Uterus (tissue), 4 donors: ENCODE measurements around the gene AMBN. TPM values are rescaled to one million over a fixed set of nuclear protein-coding genes. Genes with fewer than 3 reads are reported as not detected.

Source experiments
- DNase-seq, 2 donors: peaks; one replicate each; pipeline ENCODE4 v3.0.0-alpha.2; 2019 to 2020
- H3K27ac ChIP-seq, 2 donors: fragments of 200-600 bp; sonication (generic); 1 replicate in 1 of 2; 2 replicates in 1 of 2; pipeline ENCODE4 v1.5.1; 2016 to 2018
- H3K27me3 ChIP-seq, 2 donors: fragments of 200-600 bp; sonication (generic); one replicate each; pipeline ENCODE4 v1.5.1; 2018 to 2019; ENCODE audit warnings: control low read depth in 1 of 2
- H3K36me3 ChIP-seq, 2 donors: fragments of 200-600 bp; sonication (generic); one replicate each; pipeline ENCODE4 v1.5.1; 2019; ENCODE audit warnings: control low read depth in 1 of 2
- H3K4me1 ChIP-seq, 2 donors: fragments of 200-600 bp; sonication (generic); one replicate each; pipeline ENCODE4 v1.5.1; 2018 to 2019; ENCODE audit warnings: control low read depth in 1 of 2
- H3K4me3 ChIP-seq, 2 donors: fragments of 200-600 bp; sonication (generic); 1 replicate in 1 of 2; 2 replicates in 1 of 2; pipeline ENCODE4 v1.5.1; 2018 to 2019; ENCODE audit warnings: mild to moderate bottlenecking in 1 of 2
- H3K9me3 ChIP-seq, 2 donors: fragments of 200-600 bp; sonication (generic); one replicate each; pipeline ENCODE4 v1.5.1; 2019; ENCODE audit warnings: control low read depth in 1 of 2
- POLR2A ChIP-seq, 2 donors: fragments of 450-650 bp; IDR thresholded peaks; one replicate each; pipeline ENCODE4 v1.6.1; 2016; ENCODE audit warnings: antibody characterized with exemption in 2 of 2, mild to moderate bottlenecking in 1 of 2, moderate library complexity in 1 of 2
- intact Hi-C: fragments of 100-400 bp; cut with DNase I; formaldehyde crosslinking; loops from one replicate; pipeline ENCODE4 v1.15.1; 2023; ENCODE audit warnings: low total_unique reads
- total RNA-seq, 4 donors: library from RNA; depleted of rRNA in 3 of 4; stranded (reverse); fragments of >200 nt in 3 of 4; gene quantifications; one replicate each; pipeline versions ENCODE4 v1.1.0 to v1.2.4, GENCODE V29; 2014 to 2023
- TF ChIP-seq, protein P1 (sequence below), 4 experiments: fragments of 200-600 bp in 2 of 4; fragments of 450-650 bp in 2 of 4; sonication (generic) in 2 of 4; IDR thresholded peaks; one replicate each; pipeline ENCODE4 v1.5.1; 2016 to 2019; ENCODE audit warnings: antibody characterized with exemption in 4 of 4, mild to moderate bottlenecking in 2 of 4, moderate library complexity in 1 of 4
- donor health status: DM: yes; HTN: yes; CAD: no.

Gene AMBN
- total RNA-seq, 4 donors from 2014 or later: not detected

DNA sequence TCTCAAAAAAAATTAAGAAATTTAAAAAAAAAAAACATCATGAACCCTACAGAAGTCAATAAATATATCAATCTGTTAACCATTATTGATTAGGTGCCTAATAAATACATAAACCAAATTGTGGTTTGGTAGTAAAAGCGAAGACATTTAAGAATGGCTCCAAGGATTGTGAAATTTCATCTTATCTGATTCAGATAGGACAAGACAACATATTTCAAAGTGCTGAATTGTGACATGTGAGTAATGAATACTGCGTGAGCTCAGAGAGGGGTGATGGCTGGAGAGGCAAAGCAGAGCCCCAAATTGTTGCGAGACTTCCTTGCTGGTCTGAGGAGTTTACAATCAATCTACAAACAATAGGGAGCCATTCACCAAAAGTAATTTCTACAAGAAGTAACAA is 8.2 kb downstream of the AMBN start:
- no peak for DNase-seq
- TF ChIP-seq, protein P1, sequence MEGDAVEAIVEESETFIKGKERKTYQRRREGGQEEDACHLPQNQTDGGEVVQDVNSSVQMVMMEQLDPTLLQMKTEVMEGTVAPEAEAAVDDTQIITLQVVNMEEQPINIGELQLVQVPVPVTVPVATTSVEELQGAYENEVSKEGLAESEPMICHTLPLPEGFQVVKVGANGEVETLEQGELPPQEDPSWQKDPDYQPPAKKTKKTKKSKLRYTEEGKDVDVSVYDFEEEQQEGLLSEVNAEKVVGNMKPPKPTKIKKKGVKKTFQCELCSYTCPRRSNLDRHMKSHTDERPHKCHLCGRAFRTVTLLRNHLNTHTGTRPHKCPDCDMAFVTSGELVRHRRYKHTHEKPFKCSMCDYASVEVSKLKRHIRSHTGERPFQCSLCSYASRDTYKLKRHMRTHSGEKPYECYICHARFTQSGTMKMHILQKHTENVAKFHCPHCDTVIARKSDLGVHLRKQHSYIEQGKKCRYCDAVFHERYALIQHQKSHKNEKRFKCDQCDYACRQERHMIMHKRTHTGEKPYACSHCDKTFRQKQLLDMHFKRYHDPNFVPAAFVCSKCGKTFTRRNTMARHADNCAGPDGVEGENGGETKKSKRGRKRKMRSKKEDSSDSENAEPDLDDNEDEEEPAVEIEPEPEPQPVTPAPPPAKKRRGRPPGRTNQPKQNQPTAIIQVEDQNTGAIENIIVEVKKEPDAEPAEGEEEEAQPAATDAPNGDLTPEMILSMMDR (IDR thresholded peaks at IDR 0.05): no peak
- no peak for TF ChIP-seq POLR2A (IDR thresholded peaks at IDR 0.05)
- H3K36me3 ChIP-seq: no peaks in the 10 kb centered on the region
- no peaks in the 10 kb centered on the region for H3K9me3 ChIP-seq
- H3K27ac ChIP-seq: no peak overlapping the region
- intact Hi-C loops: no loop called here
- no peaks in the 10 kb centered on the region for H3K4me1 ChIP-seq
- H3K4me3 ChIP-seq: no peak overlapping the region
- H3K27me3 ChIP-seq: no peaks in the 10 kb centered on the region

DNA sequence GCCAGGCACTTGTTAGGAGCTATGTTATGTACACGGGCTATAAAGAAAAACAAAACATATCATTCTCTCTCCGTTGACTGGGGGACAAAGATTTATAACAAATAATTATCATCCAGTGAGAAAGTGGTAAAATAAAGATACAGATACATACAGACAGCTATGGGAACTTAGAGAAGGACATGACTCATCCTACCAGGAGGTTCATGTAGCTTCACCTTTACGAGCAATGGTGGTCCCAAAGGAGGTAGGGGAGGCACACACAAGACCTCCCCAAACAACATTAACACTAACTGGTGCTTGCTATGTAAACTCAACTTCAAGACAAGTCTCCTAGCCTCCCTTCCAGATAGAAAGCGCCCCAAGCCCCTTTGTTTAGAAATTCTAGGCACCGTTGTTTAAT is 8.9 kb downstream of the AMBN start:
- no peaks in the 10 kb centered on the region for H3K36me3 ChIP-seq
- H3K4me1 ChIP-seq: no peaks in the 10 kb centered on the region
- no peak for DNase-seq
- H3K27ac ChIP-seq: no peak overlapping the region
- H3K4me3 ChIP-seq: no peak overlapping the region
- intact Hi-C loops: no loop called here
- H3K27me3 ChIP-seq: no peaks in the 10 kb centered on the region
- TF ChIP-seq POLR2A (IDR thresholded peaks at IDR 0.05): no peak
- TF ChIP-seq, protein P1 (IDR thresholded peaks at IDR 0.05): no peak
- no peaks in the 10 kb centered on the region for H3K9me3 ChIP-seq

DNA sequence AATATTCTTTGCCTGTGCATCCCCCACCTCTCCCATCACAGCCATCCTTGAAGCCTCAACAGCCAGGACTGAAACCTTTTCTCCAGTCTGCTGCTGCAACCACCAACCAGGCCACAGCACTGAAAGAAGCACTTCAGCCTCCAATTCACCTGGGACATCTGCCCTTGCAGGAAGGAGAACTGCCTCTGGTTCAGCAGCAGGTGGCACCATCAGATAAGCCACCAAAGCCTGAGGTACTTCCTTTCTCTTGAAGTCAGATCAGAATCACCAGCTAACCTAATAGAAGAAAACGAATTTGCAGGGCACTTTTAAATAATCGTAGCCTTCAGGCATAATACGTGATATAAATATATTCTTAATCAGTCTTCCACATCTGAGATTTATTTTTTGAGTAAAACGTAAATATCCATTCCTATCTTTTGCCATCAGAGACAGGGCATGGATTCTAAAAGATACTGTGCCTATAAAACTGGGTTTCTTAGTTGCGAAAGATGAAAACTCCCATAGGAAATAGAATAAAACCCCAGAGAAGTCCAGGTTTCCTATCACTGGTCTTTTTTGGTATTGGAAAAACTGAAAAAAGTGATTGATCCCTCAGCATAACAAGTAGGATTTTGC is 9.5 kb downstream of the AMBN start:
- no peaks in the 10 kb centered on the region for H3K4me1 ChIP-seq
- H3K27me3 ChIP-seq: no peaks in the 10 kb centered on the region
- intact Hi-C loops: no loop called here
- no peak overlapping the region for H3K27ac ChIP-seq
- no peaks in the 10 kb centered on the region for H3K36me3 ChIP-seq
- no peaks in the 10 kb centered on the region for H3K9me3 ChIP-seq
- no peak overlapping the region for H3K4me3 ChIP-seq
- peak; percentile 20 to 35 for DNase-seq
- TF ChIP-seq, protein P1 (IDR thresholded peaks at IDR 0.05): peak; percentile 43 to 61 (median 52)
- no peak for TF ChIP-seq POLR2A (IDR thresholded peaks at IDR 0.05)

DNA sequence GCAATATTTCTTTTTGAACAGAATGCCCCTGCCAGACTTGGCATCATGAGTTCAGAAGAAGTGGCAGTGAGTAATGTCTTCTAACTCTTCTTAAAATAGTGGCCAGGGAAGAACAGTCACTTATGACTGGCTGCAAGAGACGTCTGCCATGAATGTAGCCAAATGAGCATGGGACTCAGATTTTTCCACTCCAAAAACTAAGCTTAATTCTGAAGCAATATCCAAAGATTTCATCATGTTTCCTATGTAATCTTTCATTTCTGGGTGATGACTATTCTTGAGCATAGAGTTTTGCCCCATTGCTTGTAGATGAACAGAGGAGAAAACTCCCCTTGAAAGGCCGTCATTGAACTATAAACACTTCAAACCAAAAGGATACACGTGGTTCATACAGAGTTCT is 11.8 kb downstream of the AMBN start:
- Histone ChIP-seq H3K27ac (no peak overlapping the region), H3K27me3 (no peaks in the 10 kb centered on the region)

DNA sequence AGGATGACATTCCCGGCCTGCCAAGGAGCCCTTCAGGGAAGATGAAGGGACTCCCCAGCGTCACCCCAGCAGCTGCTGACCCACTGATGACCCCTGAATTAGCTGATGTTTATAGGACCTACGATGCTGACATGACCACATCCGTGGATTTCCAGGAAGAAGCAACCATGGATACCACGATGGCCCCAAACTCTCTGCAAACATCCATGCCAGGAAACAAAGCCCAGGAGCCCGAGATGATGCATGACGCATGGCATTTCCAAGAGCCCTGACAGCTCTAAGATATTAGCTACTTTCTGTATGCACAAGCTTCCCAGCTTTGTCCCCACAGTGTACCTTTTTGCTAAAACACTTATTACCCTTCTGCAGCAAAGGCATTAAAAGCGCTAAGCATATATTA is 14.4 kb downstream of the AMBN start:
- no peak for TF ChIP-seq POLR2A (IDR thresholded peaks at IDR 0.05)
- TF ChIP-seq, protein P1 (IDR thresholded peaks at IDR 0.05): no peak
- no peaks in the 10 kb centered on the region for H3K4me1 ChIP-seq

More for the DNA sequence above, 11.8 kb downstream of the AMBN start:
- TF ChIP-seq, protein P1 (IDR thresholded peaks at IDR 0.05): no peak
- no peak for TF ChIP-seq POLR2A (IDR thresholded peaks at IDR 0.05)
- H3K36me3 ChIP-seq: no peaks in the 10 kb centered on the region
- H3K9me3 ChIP-seq: no peaks in the 10 kb centered on the region
- H3K4me3 ChIP-seq: no peak overlapping the region
- intact Hi-C loops: no loop called here
- DNase-seq: no peak
- H3K4me1 ChIP-seq: no peaks in the 10 kb centered on the region

More for the DNA sequence above, 14.4 kb downstream of the AMBN start:
- no peak for DNase-seq
- H3K27me3 ChIP-seq: no peaks in the 10 kb centered on the region
- intact Hi-C loops: no loop called here
- no peaks in the 10 kb centered on the region for H3K36me3 ChIP-seq
- H3K4me3 ChIP-seq: no peak overlapping the region
- no peak overlapping the region for H3K27ac ChIP-seq
- H3K9me3 ChIP-seq: no peaks in the 10 kb centered on the region
